ENCODE data around the gene IRF4. TPM values are rescaled to one million over a fixed set of nuclear protein-coding genes. Genes with fewer than 3 reads are reported as not detected.
"Not testable (repeated sequence)": the region's sequence is repeated elsewhere in the genome, so short reads cannot be mapped to it uniquely, and the experiment has no call there.

The IRF4 gene
- total RNA-seq, 1 donor from 2014 or later: 0.05 TPM

GRCh38 chr6:423055-423798 lies 31.7 kb downstream of the IRF4 start:
- Mint-ChIP-seq H3K9me3 (ENCODE audit: low read depth) (peaks cover 8% of the 10 kb centered on the region), H3K4me1 (ENCODE audit: low read depth) (peaks cover 17% of the 10 kb centered on the region), H3K27me3 (ENCODE audit: low read depth) (no peaks in the 10 kb centered on the region), H3K27ac (ENCODE audit: unreplicated experiment) (peak overlapping the region; percentile 89), H3K4me3 (ENCODE audit: unreplicated experiment) (no peak overlapping the region), H3K36me3 (ENCODE audit: low read depth) (no peaks in the 10 kb centered on the region)
- TF ChIP-seq CTCF (IDR thresholded peaks at IDR 0.05): no peak
- DNase-seq (ENCODE audit: low spot score): no peak

GRCh38 chr6:423799-424345 lies 32.3 kb downstream of the IRF4 start:
- Mint-ChIP-seq H3K27me3 (ENCODE audit: low read depth) (peaks cover under 1% of the 10 kb centered on the region), H3K4me3 (ENCODE audit: unreplicated experiment) (no peak overlapping the region), H3K9me3 (ENCODE audit: low read depth) (peaks cover 8% of the 10 kb centered on the region), H3K36me3 (ENCODE audit: low read depth) (no peaks in the 10 kb centered on the region), H3K4me1 (ENCODE audit: low read depth) (peaks cover 17% of the 10 kb centered on the region), H3K27ac (ENCODE audit: unreplicated experiment) (no peak overlapping the region)
- TF ChIP-seq CTCF (IDR thresholded peaks at IDR 0.05): no peak
- no peak for DNase-seq (ENCODE audit: low spot score)

- peaks cover 8% of the 10 kb centered on the region for H3K9me3 Mint-ChIP-seq (ENCODE audit: low read depth)
- peaks cover 6% of the 10 kb centered on the region for H3K27me3 Mint-ChIP-seq (ENCODE audit: low read depth)
- no peak for TF ChIP-seq CTCF (IDR thresholded peaks at IDR 0.05)
- H3K27ac Mint-ChIP-seq (ENCODE audit: unreplicated experiment): peak overlapping the region; percentile 66
- peaks cover 17% of the 10 kb centered on the region for H3K4me1 Mint-ChIP-seq (ENCODE audit: low read depth)
- DNase-seq (ENCODE audit: low spot score): no peak
- H3K36me3 Mint-ChIP-seq (ENCODE audit: low read depth): no peaks in the 10 kb centered on the region
- H3K4me3 Mint-ChIP-seq (ENCODE audit: unreplicated experiment): no peak overlapping the region
Measured at GRCh38 chr6:424741-425417, 33.3 kb downstream of the IRF4 start.

GRCh38 chr6:425418-425788 lies 33.9 kb downstream of the IRF4 start:
- not testable (repeated sequence) for DNase-seq (ENCODE audit: low spot score); H3K9me3 Mint-ChIP-seq (ENCODE audit: low read depth); H3K36me3 Mint-ChIP-seq (ENCODE audit: low read depth); H3K27me3 Mint-ChIP-seq (ENCODE audit: low read depth); H3K4me3 Mint-ChIP-seq (ENCODE audit: unreplicated experiment)
- peaks cover 17% of the 10 kb centered on the region for H3K4me1 Mint-ChIP-seq (ENCODE audit: low read depth)
- peak overlapping the region; percentile 66 for H3K27ac Mint-ChIP-seq (ENCODE audit: unreplicated experiment)

- not testable (repeated sequence) for H3K4me3 Mint-ChIP-seq (ENCODE audit: unreplicated experiment); DNase-seq (ENCODE audit: low spot score); H3K27me3 Mint-ChIP-seq (ENCODE audit: low read depth); H3K36me3 Mint-ChIP-seq (ENCODE audit: low read depth); H3K27ac Mint-ChIP-seq (ENCODE audit: unreplicated experiment); H3K9me3 Mint-ChIP-seq (ENCODE audit: low read depth)
- H3K4me1 Mint-ChIP-seq (ENCODE audit: low read depth): peaks cover 17% of the 10 kb centered on the region
Measured at GRCh38 chr6:426198-426738, 34.7 kb downstream of the IRF4 start.

GRCh38 chr6:428047-428603 lies 36.6 kb downstream of the IRF4 start:
- no peaks in the 10 kb centered on the region for H3K36me3 Mint-ChIP-seq (ENCODE audit: low read depth)
- H3K27me3 Mint-ChIP-seq (ENCODE audit: low read depth): peaks cover 8% of the 10 kb centered on the region
- no peak overlapping the region for H3K27ac Mint-ChIP-seq (ENCODE audit: unreplicated experiment)
- DNase-seq (ENCODE audit: low spot score): no peak
- no peak for TF ChIP-seq CTCF (IDR thresholded peaks at IDR 0.05)
- H3K4me1 Mint-ChIP-seq (ENCODE audit: low read depth): peaks cover 7% of the 10 kb centered on the region
- no peaks in the 10 kb centered on the region for H3K9me3 Mint-ChIP-seq (ENCODE audit: low read depth)
- no peak overlapping the region for H3K4me3 Mint-ChIP-seq (ENCODE audit: unreplicated experiment)

Data from chondrocyte (in vitro differentiated cells).